Transverse colon (tissue), 3 donors: ENCODE data around the gene HOXD11.

Experiments
- CTCF ChIP-seq, 5 experiments: fragments of 200-600 bp in 3 of 5; fragments of 450-650 bp in 2 of 5; sonication (generic) in 3 of 5; IDR thresholded peaks; 1 replicate in 2 of 5; 2 replicates in 3 of 5; pipeline ENCODE4 v1.5.1; 2016 to 2017; ENCODE audit warnings: antibody characterized with exemption in 5 of 5, inconsistent platforms in 3 of 5, mild to moderate bottlenecking in 2 of 5, moderate library complexity in 1 of 5
- EP300 ChIP-seq: sonication (generic); formaldehyde crosslinking; IDR thresholded peaks from one replicate; pipeline ENCODE4 v1.6.1; 2017; ENCODE audit warnings: antibody characterized with exemption, low read depth
- POLR2A ChIP-seq: fragments of 450-650 bp; IDR thresholded peaks from one replicate; pipeline ENCODE4 v1.6.1; 2016; ENCODE audit warnings: antibody characterized with exemption, mild to moderate bottlenecking, moderate library complexity

DNA sequence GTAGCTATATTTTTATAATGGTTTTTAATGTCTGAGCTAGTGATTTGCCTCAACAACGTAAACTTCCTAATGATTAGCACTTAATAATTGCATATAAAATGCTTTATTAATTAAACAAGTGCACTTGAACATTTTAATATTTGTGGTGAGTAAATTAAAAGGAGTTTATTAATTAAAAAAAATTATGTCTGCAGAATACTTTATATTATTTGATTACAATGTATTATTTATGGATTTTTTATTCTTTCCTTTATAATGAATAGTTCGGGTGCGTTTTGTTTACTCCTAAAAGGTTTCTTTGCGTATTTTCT lies 24.7 kb downstream of the HOXD11 start:
- TF ChIP-seq CTCF (IDR thresholded peaks at IDR 0.05) (no peak), POLR2A (no peak), EP300 (no peak)
